ENCODE data around the gene LHX5. TPM values are rescaled to one million over a fixed set of nuclear protein-coding genes. Genes with fewer than 3 reads are reported as not detected.
A peak's percentile ranks its signal among the peaks of the same experiment; 100 is the strongest.

The LHX5 gene
- polyA plus RNA-seq, 3 donors: not detected

DNA sequence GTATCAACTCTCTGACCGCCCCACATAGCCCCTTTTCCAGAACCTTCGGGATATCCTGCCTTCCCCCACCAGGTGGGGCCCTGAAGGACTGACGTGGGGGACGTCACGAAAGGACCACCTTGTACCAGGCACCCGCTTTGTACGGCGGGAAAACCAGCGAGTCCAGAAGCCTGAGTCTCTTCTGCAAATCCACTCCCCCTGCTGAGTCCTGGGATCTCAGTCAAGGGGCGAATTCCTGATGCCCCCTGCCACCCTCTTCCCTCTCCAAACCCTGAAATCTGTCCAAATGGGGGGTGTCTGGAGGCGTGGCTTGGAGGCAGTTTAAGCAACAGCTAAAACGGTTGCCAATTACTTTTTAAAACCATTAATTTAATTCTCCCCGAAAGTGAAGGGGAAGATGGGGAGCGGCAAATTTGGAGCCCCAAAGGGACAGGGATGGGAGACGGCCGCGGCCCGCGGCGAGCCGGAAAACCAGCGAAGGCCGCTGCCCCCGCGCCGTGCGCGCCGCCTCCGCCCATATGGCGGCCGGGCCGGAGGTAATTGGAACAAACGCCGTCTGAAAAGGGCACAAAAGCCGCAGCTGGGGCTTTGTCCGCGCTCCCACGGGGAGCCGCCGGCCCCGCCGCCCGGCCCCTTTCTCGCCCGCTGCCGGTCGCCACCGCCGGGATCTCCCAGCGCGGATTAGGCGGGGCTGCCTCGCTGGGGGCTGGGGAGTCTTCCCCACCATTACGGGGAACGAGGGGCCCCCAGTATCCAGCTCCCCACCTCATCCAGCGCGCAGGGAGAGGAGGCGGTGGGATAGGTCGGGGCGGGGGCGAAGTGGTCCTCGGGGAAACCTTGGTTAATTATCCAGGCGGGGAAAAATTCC is 6.6 kb downstream of the LHX5 start:
- Histone ChIP-seq H3K27me3 (ENCODE audit: control insufficient read depth in 2 of 2, insufficient read depth in 2 of 2, low read length in 2 of 2) (peaks cover 72 to 90% of the 10 kb centered on the region in 2 donors), H4K20me1 (ENCODE audit: insufficient read depth, low read length) (no peaks in the 10 kb centered on the region), H2AFZ (ENCODE audit: insufficient read depth, low read depth, low read length, poor library complexity, severe bottlenecking) (no peak overlapping the region), H3K36me3 (replicated peaks in 1 of 2; ENCODE audit: control insufficient read depth in 1 of 2, insufficient read depth in 2 of 2, low read length in 2 of 2) (no peaks in the 10 kb centered on the region), H3K79me2 (ENCODE audit: insufficient read depth, low read length) (no peaks in the 10 kb centered on the region), H3K4me3 (replicated peaks in 1 of 3; ENCODE audit: low read depth in 2 of 3, low read length in 3 of 3) (no peak overlapping the region), H3K27ac (ENCODE audit: low read depth in 1 of 2, low read length in 2 of 2) (no peak overlapping the region), H3K4me1 (ENCODE audit: control insufficient read depth in 1 of 2, insufficient read depth in 2 of 2, low read length in 2 of 2) (peaks cover 5 to 20% of the 10 kb centered on the region in 2 donors), H3K9ac (ENCODE audit: insufficient read depth, low read length, poor library complexity, severe bottlenecking) (no peak overlapping the region), H3K9me3 (replicated peaks in 1 of 2; ENCODE audit: control insufficient read depth in 1 of 2, insufficient read depth in 1 of 2, low read length in 2 of 2) (peaks cover 3 to 38% of the 10 kb centered on the region in 2 donors), H3K4me2 (replicated peaks; ENCODE audit: extremely low read depth, low read length, poor library complexity, severe bottlenecking) (no peak overlapping the region)
- peak overlapping the region in 1 of 2 donors; percentile 82 for H3K4me3 Mint-ChIP-seq
- no peak for DNase-seq
- no peak overlapping the region for H3K27ac Mint-ChIP-seq
- peaks cover 0 to 12% of the 10 kb centered on the region in 2 donors for H3K36me3 Mint-ChIP-seq
- TF ChIP-seq, protein P1, sequence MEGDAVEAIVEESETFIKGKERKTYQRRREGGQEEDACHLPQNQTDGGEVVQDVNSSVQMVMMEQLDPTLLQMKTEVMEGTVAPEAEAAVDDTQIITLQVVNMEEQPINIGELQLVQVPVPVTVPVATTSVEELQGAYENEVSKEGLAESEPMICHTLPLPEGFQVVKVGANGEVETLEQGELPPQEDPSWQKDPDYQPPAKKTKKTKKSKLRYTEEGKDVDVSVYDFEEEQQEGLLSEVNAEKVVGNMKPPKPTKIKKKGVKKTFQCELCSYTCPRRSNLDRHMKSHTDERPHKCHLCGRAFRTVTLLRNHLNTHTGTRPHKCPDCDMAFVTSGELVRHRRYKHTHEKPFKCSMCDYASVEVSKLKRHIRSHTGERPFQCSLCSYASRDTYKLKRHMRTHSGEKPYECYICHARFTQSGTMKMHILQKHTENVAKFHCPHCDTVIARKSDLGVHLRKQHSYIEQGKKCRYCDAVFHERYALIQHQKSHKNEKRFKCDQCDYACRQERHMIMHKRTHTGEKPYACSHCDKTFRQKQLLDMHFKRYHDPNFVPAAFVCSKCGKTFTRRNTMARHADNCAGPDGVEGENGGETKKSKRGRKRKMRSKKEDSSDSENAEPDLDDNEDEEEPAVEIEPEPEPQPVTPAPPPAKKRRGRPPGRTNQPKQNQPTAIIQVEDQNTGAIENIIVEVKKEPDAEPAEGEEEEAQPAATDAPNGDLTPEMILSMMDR (IDR thresholded peaks at IDR 0.05): no peak
- peaks cover 24% of the 10 kb centered on the region for H3K4me1 Mint-ChIP-seq
- peaks cover 0 to 24% (median 19%) of the 10 kb centered on the region in 7 donors for H3K9me3 Mint-ChIP-seq
- H3K27me3 Mint-ChIP-seq (ENCODE audit: low read depth in 3 of 3): peaks cover 80 to 97% (median 93%) of the 10 kb centered on the region in 3 donors
- intact Hi-C loops (cut with micrococcal nuclease): loop anchor here (5.0 kb wide), 1 partner anchor 447 kb away; no protein-coding TSS in a partner anchor
- 1% methylated on average over 43 of the region's 64 CpGs for WGBS (ENCODE audit: insufficient coverage)

DNA sequence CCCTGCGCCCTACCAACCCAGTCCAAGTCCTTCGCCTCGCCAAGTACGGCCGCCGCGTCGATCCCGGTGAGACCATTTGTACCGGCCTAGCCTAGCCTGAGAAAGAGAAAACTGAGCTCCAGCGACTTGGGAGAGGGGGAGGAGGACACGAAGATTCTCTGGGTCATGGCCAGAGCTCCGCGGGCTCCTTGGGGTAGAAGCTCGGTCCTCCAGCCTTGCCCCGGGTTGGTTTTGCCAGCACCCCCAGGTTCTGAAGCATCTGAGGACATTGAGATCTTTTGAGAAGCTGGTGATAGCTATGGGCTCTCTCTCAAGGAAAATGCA is 7.3 kb downstream of the LHX5 start:
- H3K27me3 ChIP-seq (ENCODE audit: control insufficient read depth in 2 of 2, insufficient read depth in 2 of 2, low read length in 2 of 2): peaks cover 67 to 89% of the 10 kb centered on the region in 2 donors
- no peaks in the 10 kb centered on the region for H3K36me3 ChIP-seq (replicated peaks in 1 of 2; ENCODE audit: control insufficient read depth in 1 of 2, insufficient read depth in 2 of 2, low read length in 2 of 2)
- H3K9me3 ChIP-seq (replicated peaks in 1 of 2; ENCODE audit: control insufficient read depth in 1 of 2, insufficient read depth in 1 of 2, low read length in 2 of 2): peaks cover 3 to 32% of the 10 kb centered on the region in 2 donors
- H4K20me1 ChIP-seq (ENCODE audit: insufficient read depth, low read length): no peaks in the 10 kb centered on the region
- Mint-ChIP-seq H3K4me3 (peak overlapping the region in 1 of 2 donors; percentile 82), H3K27ac (no peak overlapping the region), H3K27me3 (ENCODE audit: low read depth in 3 of 3) (peaks cover 77 to 96% (median 93%) of the 10 kb centered on the region in 3 donors), H3K36me3 (peaks cover 0 to 12% of the 10 kb centered on the region in 2 donors), H3K4me1 (peaks cover 24% of the 10 kb centered on the region), H3K9me3 (peaks cover 0 to 24% (median 19%) of the 10 kb centered on the region in 7 donors)
- peaks cover 5 to 20% of the 10 kb centered on the region in 2 donors for H3K4me1 ChIP-seq (ENCODE audit: control insufficient read depth in 1 of 2, insufficient read depth in 2 of 2, low read length in 2 of 2)
- H3K9ac ChIP-seq (ENCODE audit: insufficient read depth, low read length, poor library complexity, severe bottlenecking): no peak overlapping the region
- TF ChIP-seq, protein P1 (IDR thresholded peaks at IDR 0.05): no peak
- H3K27ac ChIP-seq (ENCODE audit: low read depth in 1 of 2, low read length in 2 of 2): no peak overlapping the region
- H3K4me2 ChIP-seq (replicated peaks; ENCODE audit: extremely low read depth, low read length, poor library complexity, severe bottlenecking): no peak overlapping the region
- WGBS (ENCODE audit: insufficient coverage): 4% methylated on average over 15 of the region's 16 CpGs
- intact Hi-C loops (cut with micrococcal nuclease): loop anchor here (5.0 kb wide), 1 partner anchor 448 kb away; no protein-coding TSS in a partner anchor
- no peaks in the 10 kb centered on the region for H3K79me2 ChIP-seq (ENCODE audit: insufficient read depth, low read length)
- H2AFZ ChIP-seq (ENCODE audit: insufficient read depth, low read depth, low read length, poor library complexity, severe bottlenecking): no peak overlapping the region
- no peak for DNase-seq
- no peak overlapping the region for H3K4me3 ChIP-seq (replicated peaks in 1 of 3; ENCODE audit: low read depth in 2 of 3, low read length in 3 of 3)
